ENCODE data around the gene CACNG4. TPM values are rescaled to one million over a fixed set of nuclear protein-coding genes. Genes with fewer than 3 reads are reported as not detected.

CACNG4 gene
- total and polyA plus RNA-seq, 9 of the 15 experiments (the other 6 are each of a cell fraction or from before 2014, with no cell fraction given): 0.07 TPM; not detected in 8

DNA sequence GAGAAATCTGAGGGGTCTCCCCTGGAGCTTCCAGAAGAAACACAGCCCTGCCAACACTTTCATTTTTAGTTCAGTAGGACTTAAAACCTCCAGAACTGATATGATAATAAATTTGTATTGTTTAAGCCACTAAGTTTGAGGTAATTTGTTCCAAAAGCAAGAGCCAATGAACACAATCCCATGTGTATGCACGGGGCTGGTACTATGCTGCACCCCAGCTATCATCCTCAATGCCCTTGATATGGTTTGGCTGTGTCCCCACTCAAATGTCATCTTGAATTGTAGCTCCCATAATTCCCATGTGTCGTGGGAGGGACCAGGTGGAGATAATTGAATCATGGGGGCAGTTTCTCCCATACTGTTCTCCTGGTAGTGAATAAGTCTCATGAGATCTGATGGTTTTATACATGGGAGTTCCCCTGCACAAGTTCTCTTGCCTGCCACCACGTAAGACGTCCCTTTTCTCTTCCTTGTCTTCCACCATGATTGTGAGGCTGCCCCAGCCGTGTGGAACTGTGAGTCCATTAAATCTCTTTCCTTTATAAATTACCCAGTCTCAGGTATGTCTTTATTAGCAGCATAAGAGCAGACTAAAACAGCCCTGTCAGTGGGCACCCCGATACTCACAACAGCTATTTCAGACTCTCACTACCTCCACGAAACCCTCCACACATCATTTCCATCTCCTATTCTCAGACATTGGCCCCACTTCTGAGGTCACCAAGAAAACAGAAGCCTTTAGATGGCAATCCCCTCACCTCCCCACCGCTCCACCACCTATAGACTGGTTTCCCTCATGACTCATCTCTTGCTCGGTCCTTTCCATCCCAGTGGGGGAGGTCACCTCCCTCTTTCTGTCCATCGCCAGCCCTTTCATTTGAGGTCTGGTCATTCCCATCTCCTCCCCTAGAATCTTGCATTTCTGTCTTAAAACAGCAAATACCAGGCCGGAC is 70.9 kb downstream of the CACNG4 start:
- no peaks in the 10 kb centered on the region for H4K20me1 ChIP-seq (replicated peaks; ENCODE audit: control insufficient read depth, insufficient read depth, low read length)
- in situ Hi-C loops (cut with MboI): no loop called here
- intact Hi-C loops (cut with micrococcal nuclease): no loop called here
- ATAC-seq: no peak
- H3K4me2 ChIP-seq (ENCODE audit: insufficient read depth, low read length): no peak overlapping the region
- no peaks in the 10 kb centered on the region for H3K9me3 ChIP-seq (replicated peaks; ENCODE audit: control insufficient read depth, insufficient read depth, low read depth, low read length)
- H3K27ac ChIP-seq (ENCODE audit: extremely low read depth, low read depth, low read length): no peak overlapping the region
- WGBS (ENCODE audit: insufficient coverage, low coverage, missing lambda C conversion rate): 1% methylated on average over 11 of the region's 11 CpGs
- H3K9me1 ChIP-seq (ENCODE audit: control insufficient read depth, insufficient read depth, low read length): no peaks in the 10 kb centered on the region
- H3K36me3 ChIP-seq (ENCODE audit: control insufficient read depth, insufficient read depth, low read length): no peaks in the 10 kb centered on the region
- H3K9ac ChIP-seq (ENCODE audit: insufficient read depth in 1 of 2, low read depth in 2 of 2, low read length in 2 of 2): no peak overlapping the region
- ChIA-PET POLR2A (no interaction called here), CTCF (ENCODE audit: low intra/inter-chr PET ratio) (no interaction called here)
- no peak for DNase-seq (ENCODE audit: extremely low read depth in 1 of 4, low spot score in 3 of 4)
- peaks cover 0 to 3% of the 10 kb centered on the region in 2 experiments; a peak in 2 of 5 replicates for H3K4me1 ChIP-seq (replicated peaks in 1 of 2; ENCODE audit: control insufficient read depth in 2 of 2, insufficient read depth in 2 of 2, low read length in 2 of 2)
- no TSS peak for BruUV-seq (replicated peaks)
- peaks cover 36 to 58% of the 10 kb centered on the region in 2 experiments for H3K27me3 ChIP-seq (ENCODE audit: control insufficient read depth in 2 of 2, insufficient read depth in 2 of 2, low read length in 2 of 2)
- no peaks in the 10 kb centered on the region for H3K79me2 ChIP-seq (ENCODE audit: control insufficient read depth, insufficient read depth, low read length)
- no peak overlapping the region for H2AFZ ChIP-seq (ENCODE audit: low read depth, low read length)
- no peak for FAIRE-seq
- H3K4me3 ChIP-seq: no peak overlapping the region
- TF ChIP-seq, protein P1, sequence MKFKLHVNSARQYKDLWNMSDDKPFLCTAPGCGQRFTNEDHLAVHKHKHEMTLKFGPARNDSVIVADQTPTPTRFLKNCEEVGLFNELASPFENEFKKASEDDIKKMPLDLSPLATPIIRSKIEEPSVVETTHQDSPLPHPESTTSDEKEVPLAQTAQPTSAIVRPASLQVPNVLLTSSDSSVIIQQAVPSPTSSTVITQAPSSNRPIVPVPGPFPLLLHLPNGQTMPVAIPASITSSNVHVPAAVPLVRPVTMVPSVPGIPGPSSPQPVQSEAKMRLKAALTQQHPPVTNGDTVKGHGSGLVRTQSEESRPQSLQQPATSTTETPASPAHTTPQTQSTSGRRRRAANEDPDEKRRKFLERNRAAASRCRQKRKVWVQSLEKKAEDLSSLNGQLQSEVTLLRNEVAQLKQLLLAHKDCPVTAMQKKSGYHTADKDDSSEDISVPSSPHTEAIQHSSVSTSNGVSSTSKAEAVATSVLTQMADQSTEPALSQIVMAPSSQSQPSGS (CRISPR knock-in tag; IDR thresholded peaks at IDR 0.05): no peak
- no peak for TF ChIP-seq LCOR (CRISPR knock-in tag; IDR thresholded peaks at IDR 0.05)
- no peak for TF ChIP-seq IRF2 (CRISPR knock-in tag; IDR thresholded peaks at IDR 0.05)
- TF ChIP-seq, protein P2, sequence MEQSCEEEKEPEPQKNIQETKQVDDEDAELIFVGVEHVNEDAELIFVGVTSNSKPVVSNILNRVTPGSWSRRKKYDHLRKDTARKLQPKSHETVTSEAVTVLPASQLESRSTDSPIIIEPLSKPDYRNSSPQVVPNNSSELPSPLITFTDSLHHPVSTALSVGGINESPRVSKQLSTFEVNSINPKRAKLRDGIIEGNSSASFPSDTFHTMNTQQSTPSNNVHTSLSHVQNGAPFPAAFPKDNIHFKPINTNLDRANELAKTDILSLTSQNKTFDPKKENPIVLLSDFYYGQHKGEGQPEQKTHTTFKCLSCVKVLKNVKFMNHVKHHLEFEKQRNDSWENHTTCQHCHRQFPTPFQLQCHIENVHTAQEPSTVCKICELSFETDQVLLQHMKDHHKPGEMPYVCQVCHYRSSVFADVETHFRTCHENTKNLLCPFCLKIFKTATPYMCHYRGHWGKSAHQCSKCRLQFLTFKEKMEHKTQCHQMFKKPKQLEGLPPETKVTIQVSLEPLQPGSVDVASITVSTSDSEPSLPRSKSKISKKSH (CRISPR knock-in tag; IDR thresholded peaks at IDR 0.05): no peak
- TF ChIP-seq CREBBP (IDR thresholded peaks at IDR 0.05; ENCODE audit: low read depth, low read length): no peak
- TF ChIP-seq, protein P3, sequence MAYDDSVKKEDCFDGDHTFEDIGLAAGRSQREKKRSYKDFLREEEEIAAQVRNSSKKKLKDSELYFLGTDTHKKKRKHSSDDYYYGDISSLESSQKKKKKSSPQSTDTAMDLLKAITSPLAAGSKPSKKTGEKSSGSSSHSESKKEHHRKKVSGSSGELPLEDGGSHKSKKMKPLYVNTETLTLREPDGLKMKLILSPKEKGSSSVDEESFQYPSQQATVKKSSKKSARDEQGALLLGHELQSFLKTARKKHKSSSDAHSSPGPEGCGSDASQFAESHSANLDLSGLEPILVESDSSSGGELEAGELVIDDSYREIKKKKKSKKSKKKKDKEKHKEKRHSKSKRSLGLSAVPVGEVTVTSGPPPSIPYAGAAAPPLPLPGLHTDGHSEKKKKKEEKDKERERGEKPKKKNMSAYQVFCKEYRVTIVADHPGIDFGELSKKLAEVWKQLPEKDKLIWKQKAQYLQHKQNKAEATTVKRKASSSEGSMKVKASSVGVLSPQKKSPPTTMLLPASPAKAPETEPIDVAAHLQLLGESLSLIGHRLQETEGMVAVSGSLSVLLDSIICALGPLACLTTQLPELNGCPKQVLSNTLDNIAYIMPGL (CRISPR knock-in tag; IDR thresholded peaks at IDR 0.05): no peak
- no peak for TF ChIP-seq XRCC4 (IDR thresholded peaks at IDR 0.05; ENCODE audit: extremely low read depth, insufficient read depth, insufficient read length)
- no peak for TF ChIP-seq ZNF354B (CRISPR knock-in tag; IDR thresholded peaks at IDR 0.05)
- TF ChIP-seq, protein P4, sequence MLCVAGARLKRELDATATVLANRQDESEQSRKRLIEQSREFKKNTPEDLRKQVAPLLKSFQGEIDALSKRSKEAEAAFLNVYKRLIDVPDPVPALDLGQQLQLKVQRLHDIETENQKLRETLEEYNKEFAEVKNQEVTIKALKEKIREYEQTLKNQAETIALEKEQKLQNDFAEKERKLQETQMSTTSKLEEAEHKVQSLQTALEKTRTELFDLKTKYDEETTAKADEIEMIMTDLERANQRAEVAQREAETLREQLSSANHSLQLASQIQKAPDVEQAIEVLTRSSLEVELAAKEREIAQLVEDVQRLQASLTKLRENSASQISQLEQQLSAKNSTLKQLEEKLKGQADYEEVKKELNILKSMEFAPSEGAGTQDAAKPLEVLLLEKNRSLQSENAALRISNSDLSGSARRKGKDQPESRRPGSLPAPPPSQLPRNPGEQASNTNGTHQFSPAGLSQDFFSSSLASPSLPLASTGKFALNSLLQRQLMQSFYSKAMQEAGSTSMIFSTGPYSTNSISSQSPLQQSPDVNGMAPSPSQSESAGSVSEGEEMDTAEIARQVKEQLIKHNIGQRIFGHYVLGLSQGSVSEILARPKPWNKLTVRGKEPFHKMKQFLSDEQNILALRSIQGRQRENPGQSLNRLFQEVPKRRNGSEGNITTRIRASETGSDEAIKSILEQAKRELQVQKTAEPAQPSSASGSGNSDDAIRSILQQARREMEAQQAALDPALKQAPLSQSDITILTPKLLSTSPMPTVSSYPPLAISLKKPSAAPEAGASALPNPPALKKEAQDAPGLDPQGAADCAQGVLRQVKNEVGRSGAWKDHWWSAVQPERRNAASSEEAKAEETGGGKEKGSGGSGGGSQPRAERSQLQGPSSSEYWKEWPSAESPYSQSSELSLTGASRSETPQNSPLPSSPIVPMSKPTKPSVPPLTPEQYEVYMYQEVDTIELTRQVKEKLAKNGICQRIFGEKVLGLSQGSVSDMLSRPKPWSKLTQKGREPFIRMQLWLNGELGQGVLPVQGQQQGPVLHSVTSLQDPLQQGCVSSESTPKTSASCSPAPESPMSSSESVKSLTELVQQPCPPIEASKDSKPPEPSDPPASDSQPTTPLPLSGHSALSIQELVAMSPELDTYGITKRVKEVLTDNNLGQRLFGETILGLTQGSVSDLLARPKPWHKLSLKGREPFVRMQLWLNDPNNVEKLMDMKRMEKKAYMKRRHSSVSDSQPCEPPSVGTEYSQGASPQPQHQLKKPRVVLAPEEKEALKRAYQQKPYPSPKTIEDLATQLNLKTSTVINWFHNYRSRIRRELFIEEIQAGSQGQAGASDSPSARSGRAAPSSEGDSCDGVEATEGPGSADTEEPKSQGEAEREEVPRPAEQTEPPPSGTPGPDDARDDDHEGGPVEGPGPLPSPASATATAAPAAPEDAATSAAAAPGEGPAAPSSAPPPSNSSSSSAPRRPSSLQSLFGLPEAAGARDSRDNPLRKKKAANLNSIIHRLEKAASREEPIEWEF (CRISPR knock-in tag; IDR thresholded peaks at IDR 0.05): no peak
- no peak for TF ChIP-seq SMARCA4 (IDR thresholded peaks at IDR 0.05)

Data from K562 (cell line).